HL-60 (cell line): ENCODE results near the gene PPP1R3D.

ENCODE experiments used
- GABPA ChIP-seq: IDR thresholded peaks from 2 replicates; pipeline ENCODE4 v1.6.1; 2012; ENCODE audit warnings: low read depth
- POLR2AphosphoS5 ChIP-seq: IDR thresholded peaks from 2 replicates; pipeline ENCODE4 v1.6.1; 2012; ENCODE audit warnings: low read depth
- TF ChIP-seq, protein P1 (sequence below): IDR thresholded peaks from one replicate; pipeline ENCODE4 v1.5.1; 2011; ENCODE audit warnings: low read length, control low read depth, inconsistent platforms; ENCODE audit not compliant: insufficient read depth
- TF ChIP-seq, protein P2 (sequence below): IDR thresholded peaks from 2 replicates; pipeline ENCODE4 v1.6.1; 2012; ENCODE audit warnings: low read depth; ENCODE audit not compliant: insufficient replicate concordance

GRCh38 chr20:59903621-59904020, 36.5 kb downstream of the PPP1R3D start:
- TF ChIP-seq, protein P1, sequence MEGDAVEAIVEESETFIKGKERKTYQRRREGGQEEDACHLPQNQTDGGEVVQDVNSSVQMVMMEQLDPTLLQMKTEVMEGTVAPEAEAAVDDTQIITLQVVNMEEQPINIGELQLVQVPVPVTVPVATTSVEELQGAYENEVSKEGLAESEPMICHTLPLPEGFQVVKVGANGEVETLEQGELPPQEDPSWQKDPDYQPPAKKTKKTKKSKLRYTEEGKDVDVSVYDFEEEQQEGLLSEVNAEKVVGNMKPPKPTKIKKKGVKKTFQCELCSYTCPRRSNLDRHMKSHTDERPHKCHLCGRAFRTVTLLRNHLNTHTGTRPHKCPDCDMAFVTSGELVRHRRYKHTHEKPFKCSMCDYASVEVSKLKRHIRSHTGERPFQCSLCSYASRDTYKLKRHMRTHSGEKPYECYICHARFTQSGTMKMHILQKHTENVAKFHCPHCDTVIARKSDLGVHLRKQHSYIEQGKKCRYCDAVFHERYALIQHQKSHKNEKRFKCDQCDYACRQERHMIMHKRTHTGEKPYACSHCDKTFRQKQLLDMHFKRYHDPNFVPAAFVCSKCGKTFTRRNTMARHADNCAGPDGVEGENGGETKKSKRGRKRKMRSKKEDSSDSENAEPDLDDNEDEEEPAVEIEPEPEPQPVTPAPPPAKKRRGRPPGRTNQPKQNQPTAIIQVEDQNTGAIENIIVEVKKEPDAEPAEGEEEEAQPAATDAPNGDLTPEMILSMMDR, result no peak
- no peak for TF ChIP-seq POLR2AphosphoS5
- TF ChIP-seq, protein P2, sequence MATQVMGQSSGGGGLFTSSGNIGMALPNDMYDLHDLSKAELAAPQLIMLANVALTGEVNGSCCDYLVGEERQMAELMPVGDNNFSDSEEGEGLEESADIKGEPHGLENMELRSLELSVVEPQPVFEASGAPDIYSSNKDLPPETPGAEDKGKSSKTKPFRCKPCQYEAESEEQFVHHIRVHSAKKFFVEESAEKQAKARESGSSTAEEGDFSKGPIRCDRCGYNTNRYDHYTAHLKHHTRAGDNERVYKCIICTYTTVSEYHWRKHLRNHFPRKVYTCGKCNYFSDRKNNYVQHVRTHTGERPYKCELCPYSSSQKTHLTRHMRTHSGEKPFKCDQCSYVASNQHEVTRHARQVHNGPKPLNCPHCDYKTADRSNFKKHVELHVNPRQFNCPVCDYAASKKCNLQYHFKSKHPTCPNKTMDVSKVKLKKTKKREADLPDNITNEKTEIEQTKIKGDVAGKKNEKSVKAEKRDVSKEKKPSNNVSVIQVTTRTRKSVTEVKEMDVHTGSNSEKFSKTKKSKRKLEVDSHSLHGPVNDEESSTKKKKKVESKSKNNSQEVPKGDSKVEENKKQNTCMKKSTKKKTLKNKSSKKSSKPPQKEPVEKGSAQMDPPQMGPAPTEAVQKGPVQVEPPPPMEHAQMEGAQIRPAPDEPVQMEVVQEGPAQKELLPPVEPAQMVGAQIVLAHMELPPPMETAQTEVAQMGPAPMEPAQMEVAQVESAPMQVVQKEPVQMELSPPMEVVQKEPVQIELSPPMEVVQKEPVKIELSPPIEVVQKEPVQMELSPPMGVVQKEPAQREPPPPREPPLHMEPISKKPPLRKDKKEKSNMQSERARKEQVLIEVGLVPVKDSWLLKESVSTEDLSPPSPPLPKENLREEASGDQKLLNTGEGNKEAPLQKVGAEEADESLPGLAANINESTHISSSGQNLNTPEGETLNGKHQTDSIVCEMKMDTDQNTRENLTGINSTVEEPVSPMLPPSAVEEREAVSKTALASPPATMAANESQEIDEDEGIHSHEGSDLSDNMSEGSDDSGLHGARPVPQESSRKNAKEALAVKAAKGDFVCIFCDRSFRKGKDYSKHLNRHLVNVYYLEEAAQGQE, result no peak
- TF ChIP-seq GABPA, result no peak
